GM18870 (cell line): Measurements from ENCODE around the gene EPC2.
A peak's percentile ranks its signal among the peaks of the same experiment; 100 is the strongest.
"Not testable (repeated sequence)": the region's sequence is repeated elsewhere in the genome, so short reads cannot be mapped to it uniquely, and the experiment has no call there.

ENCODE experiments used
- ATAC-seq: cut with Tn5 transposase; IDR thresholded peaks from one replicate; pipeline ENCODE4 v1.9.1; 2021; ENCODE audit warnings: moderate library complexity; ENCODE audit not compliant: unreplicated experiment

The EPC2 gene

GRCh38 chr2:148721520-148721931, 77.0 kb downstream of the EPC2 start:
- ATAC-seq, result no peak

- ATAC-seq, result no peak
Observed at GRCh38 chr2:148721991-148722777, 77.6 kb downstream of the EPC2 start.

GRCh38 chr2:148725564-148725963, 81.0 kb downstream of the EPC2 start:
- ATAC-seq, result peak; percentile 2

GRCh38 chr2:148726228-148726627, 81.7 kb downstream of the EPC2 start:
- ATAC-seq, result peak; percentile 84

GRCh38 chr2:148730085-148730484, 85.5 kb downstream of the EPC2 start:
- no peak for ATAC-seq

GRCh38 chr2:148737742-148738141, 93.2 kb downstream of the EPC2 start:
- ATAC-seq, result no peak

- no peak for ATAC-seq
Observed at GRCh38 chr2:148739454-148740105, 95.0 kb downstream of the EPC2 start.

- no peak for ATAC-seq
Observed at GRCh38 chr2:148742373-148742772, 97.8 kb downstream of the EPC2 start.

- no peak for ATAC-seq
Observed at GRCh38 chr2:148745151-148745851, 100.8 kb downstream of the EPC2 start.

- no peak for ATAC-seq
Observed at GRCh38 chr2:148746973-148747372, 102.4 kb downstream of the EPC2 start.

GRCh38 chr2:148751907-148752306, 107.4 kb downstream of the EPC2 start:
- no peak for ATAC-seq

GRCh38 chr2:148752977-148753376, 108.4 kb downstream of the EPC2 start:
- ATAC-seq, result no peak

GRCh38 chr2:148754864-148755263, 110.3 kb downstream of the EPC2 start:
- no peak for ATAC-seq

GRCh38 chr2:148756292-148756975, 111.9 kb downstream of the EPC2 start:
- no peak for ATAC-seq

- no peak for ATAC-seq
Observed at GRCh38 chr2:148764815-148765214, 120.3 kb downstream of the EPC2 start.

GRCh38 chr2:148770047-148770446, 125.5 kb downstream of the EPC2 start:
- no peak for ATAC-seq

- ATAC-seq, result no peak
Observed at GRCh38 chr2:148781544-148781943, 137.0 kb downstream of the EPC2 start.

GRCh38 chr2:148789059-148789458, 144.5 kb downstream of the EPC2 start:
- no peak for ATAC-seq

- ATAC-seq, result not testable (repeated sequence)
Observed at GRCh38 chr2:148790172-148790571, 145.6 kb downstream of the EPC2 start.

GRCh38 chr2:148794558-148794957, 150.0 kb downstream of the EPC2 start:
- ATAC-seq, result no peak
